Measurements from ENCODE around the gene HMOX1.

- TF ChIP-seq NFYB (CRISPR knock-in tag; conservative IDR thresholded peaks at IDR 0.05; ENCODE audit: low read depth) (no peak), FOXP1 (CRISPR knock-in tag; IDR thresholded peaks at IDR 0.05; ENCODE audit: borderline replicate concordance) (no peak)
These were observed 883 bp upstream of the HMOX1 start for GRCh38 chr22:35380013-35380412.

All from WTC11 (cell line).